Activated CD8-positive, alpha-beta memory T cell treated with anti-CD3 and anti-CD28 coated beads, Interleukin-2, amount 50 U/mL, for 24 hours (primary cell): Measurements from ENCODE around the gene TSGA10IP.

Source experiments
- DNase-seq: peaks from one replicate; pipeline ENCODE4 v3.0.0-alpha.2; 2020; ENCODE audit errors: extremely low read depth

The TSGA10IP gene

DNA sequence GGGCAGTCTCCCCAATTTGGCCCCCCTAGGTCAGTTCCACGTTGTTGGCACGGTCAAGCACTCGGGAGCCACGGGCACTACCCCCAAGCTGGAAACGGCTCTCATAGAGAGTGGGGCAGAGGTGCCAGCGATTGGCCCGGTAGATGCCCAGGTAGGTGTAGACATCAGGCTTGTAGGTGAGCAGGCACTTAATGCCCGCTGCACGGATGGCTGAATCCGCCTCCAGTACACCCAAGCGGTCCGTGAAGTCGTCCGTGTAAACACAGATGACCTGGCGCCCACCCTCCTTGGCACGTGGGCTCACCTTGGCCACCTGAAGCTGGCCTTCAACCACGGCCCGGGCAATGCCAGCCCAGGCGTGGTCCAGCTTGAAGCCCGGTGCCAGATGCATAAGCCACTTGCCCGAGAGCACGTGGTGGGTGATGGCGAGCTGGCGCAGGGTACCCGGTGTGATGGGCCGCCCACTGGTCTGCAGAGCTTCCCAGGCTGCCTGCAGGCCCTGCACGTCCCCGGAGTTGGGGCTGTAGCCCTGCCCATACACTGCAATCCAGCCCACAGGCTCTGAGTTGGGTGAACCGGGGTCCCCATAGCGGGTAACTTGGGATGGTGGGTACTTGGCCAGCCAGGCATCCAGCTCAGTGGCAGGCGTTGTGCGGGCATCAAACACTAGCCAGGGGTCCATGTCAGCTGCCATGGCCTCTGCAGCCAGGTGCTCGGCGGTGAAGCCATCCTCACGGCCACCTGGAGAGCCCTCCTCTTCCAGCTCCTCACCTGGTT is 27.7 kb upstream of the TSGA10IP start:
- DNase-seq = no peak

- DNase-seq = no peak
Observed at GRCh38 chr11:65918211-65919140, 26.8 kb upstream of the TSGA10IP start, which contains the start of gene C11orf68. TSS of gene C11orf68 (minus strand) at chr11:65919062. CDS start at chr11:65919031, 31 bp downstream.

GRCh38 chr11:65919141-65919572 is 26.1 kb upstream of the TSGA10IP start, which contains the start of gene DRAP1:
TSS of gene DRAP1 (plus strand) at chr11:65919426. CDS start at chr11:65919502, 76 bp downstream.
- DNase-seq = peak; percentile 89

GRCh38 chr11:65919573-65920371 is 25.5 kb upstream of the TSGA10IP start:
- DNase-seq = no peak

GRCh38 chr11:65920372-65920802 is 24.9 kb upstream of the TSGA10IP start:
- no peak for DNase-seq

DNA sequence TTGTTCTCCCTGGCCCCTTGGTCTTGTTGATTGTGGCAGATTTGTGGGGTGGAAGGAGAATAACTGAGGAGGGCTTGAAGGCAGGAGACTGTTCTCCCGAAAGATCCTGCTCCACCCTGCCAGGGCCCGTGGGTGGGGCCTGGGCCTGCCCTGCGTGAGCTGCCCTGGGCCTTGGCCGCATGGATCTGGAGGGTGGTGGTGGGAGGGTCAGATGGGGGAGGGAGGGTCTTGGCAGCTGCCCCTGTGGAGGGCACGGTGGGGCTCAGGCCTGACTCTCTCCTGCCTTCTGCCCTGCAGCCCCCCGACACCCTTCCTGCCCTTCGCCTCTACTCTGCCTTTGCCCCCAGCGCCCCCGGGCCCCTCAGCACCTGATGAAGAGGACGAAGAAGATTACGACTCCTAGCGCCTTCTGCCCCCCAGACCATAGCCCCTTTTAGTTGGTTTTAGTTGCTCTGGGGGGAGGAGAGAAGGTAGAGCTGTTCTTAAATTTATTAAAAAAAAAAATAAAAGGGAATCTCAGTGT is 24.2 kb upstream of the TSGA10IP start:
- no peak for DNase-seq

DNA sequence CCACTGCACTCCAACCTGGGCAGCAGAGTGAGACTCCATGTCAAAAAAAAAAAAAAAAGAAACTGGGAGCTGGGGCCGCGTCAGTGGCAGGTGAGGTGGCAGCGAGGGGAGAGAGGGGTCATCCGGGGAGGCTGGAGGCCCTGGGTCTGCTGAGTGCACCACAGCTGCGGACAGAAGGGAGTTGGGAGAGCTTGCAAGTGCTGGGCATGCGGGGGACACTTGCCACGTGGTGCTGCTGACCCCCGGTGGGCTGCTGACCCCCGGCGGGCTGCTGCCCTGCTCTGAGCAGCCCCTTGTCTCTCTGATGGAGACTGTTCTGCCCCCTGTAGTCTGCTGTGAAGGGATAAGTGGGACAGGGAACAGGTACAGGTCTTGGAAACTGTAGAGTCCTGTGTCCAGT is 23.4 kb upstream of the TSGA10IP start:
- no peak for DNase-seq

- DNase-seq = no peak
Observed at GRCh38 chr11:65922565-65922964, 22.7 kb upstream of the TSGA10IP start.

DNA sequence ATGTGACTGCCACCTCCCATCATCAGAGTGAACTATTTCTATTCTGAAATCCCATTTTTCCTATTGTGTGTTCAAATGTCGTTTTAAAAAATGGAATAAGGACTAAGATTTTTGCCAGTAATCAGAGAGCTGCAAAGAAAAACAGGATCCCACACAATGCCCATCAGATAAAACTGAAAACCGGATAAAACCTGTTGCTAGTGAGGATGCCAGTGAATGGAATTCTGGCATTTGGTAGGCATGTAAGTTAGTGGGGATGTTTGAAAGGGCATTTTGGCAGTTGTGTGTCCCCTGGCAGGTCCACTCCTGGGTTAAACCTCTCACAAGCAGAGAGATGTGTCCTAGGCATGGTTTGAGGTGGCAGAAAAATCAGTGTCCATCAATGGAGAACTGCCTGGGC is 19.9 kb upstream of the TSGA10IP start:
- no peak for DNase-seq

DNA sequence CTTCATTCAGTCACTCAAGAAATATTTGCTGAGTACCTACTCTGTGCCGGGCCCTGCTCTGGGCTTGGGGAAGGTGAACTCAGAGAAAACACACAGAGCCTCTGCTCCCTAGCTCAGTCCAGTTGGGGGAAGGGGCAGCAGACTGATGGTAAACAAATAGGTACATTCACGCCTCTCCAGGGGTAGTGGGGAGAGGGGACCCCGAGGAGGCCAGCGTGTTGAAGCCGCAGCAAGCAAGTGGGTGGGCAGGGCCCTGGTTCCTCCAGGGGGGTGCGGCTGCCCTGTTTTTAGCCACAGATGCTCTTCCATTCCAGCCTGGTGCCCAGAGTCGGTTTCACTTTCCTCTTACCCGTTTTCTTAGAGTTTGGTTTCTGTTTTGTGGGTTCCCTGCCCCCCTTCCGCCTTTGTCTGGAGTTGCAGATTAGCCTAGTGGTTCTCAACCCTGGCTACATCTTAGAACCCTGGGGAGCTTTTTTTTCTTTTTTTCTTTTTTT is 17.3 kb upstream of the TSGA10IP start:
- peak; percentile 47 for DNase-seq

- DNase-seq = no peak
Observed at GRCh38 chr11:65928667-65929066, 16.6 kb upstream of the TSGA10IP start.

GRCh38 chr11:65931773-65932557 is 13.3 kb upstream of the TSGA10IP start:
- DNase-seq = no peak

- no peak for DNase-seq
Observed at GRCh38 chr11:65932558-65932919, 12.7 kb upstream of the TSGA10IP start.

- DNase-seq = no peak
Observed at GRCh38 chr11:65934014-65934413, 11.3 kb upstream of the TSGA10IP start.

DNA sequence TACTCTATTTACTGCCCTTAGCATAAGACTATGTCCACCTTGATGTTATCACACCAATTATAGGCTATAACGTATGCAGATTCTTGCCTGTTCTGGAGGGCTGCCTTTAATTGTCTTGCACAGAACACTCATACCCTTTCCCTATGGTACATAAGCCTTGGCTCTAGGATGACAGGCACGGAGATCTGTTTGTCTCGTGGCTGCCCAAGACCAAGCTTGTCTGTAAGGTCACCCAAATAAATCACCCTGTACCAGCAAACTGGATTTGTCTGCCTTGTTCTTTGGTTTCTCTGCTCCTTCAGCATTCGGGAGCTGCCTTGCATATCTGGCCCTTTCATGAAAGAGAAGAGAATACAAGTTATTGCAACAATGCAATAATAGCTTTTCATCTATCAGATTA is 7.5 kb upstream of the TSGA10IP start:
- no peak for DNase-seq

GRCh38 chr11:65941720-65942310 is 3.5 kb upstream of the TSGA10IP start:
- no peak for DNase-seq

DNA sequence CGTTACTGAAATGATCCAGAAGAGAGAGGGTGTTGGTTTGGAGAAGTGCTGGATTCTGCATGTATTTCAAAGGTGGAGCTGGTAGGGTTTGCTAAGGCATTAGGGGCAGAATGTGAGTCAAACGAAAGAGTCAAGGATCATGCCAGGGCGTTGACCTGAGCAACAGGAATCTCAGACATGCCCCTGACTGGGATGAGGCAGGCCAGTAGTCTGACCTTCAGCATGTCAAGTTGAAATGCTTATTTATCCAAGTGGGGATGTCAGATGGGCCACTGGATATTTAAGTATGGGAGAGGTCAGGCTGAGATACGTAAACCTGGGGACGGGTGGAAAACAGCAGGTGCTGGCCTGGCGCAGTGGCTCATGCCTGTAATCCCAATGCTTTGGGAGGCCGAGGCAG is 2.7 kb upstream of the TSGA10IP start:
- no peak for DNase-seq

GRCh38 chr11:65944191-65944590 is 1.1 kb upstream of the TSGA10IP start:
- DNase-seq = no peak

- no peak for DNase-seq
Observed at GRCh38 chr11:65944767-65945166, 513 bp upstream of the TSGA10IP start.

DNA sequence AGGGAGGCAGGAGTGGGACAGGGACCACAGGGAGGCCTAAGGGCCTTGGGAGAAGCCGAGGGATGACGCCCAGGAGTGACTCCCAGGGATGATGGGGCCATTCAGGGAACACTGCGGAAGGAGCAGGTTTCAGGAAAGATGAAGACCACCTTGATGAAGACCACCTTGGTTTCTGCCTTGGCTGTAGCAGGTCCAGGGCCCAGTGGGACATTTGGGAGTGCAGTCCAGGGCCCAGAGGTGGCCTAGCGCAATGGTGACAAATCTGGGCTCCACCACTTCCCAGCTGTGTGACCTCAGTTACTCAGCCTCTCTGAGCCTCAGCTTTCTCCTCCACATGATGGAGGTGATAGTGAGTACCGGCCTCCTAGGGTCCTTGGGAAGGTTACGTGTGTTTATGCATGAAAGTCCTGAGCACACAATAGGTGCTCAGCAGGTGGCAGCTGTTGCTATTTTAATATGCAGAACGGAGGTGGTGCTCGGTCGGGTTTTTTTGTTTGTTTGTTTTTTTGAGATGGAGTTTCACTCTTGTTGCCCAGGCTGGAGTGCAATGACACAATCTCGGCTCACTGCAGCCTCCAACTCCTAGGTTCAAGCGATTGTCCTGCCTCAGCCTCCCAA is 770 bp downstream of the TSGA10IP start:
- no peak for DNase-seq
